Heart left ventricle (tissue), 13 donors: ENCODE data around the gene INTS2.

Source experiments
- CTCF ChIP-seq, 12 donors: fragments of 200-600 bp; sonication (generic) in 4 of 12; IDR thresholded peaks; one replicate each; pipeline versions ENCODE4 v1.5.0 to v1.8.0; 2018 to 2022; ENCODE audit warnings: antibody characterized with exemption in 12 of 12, mild to moderate bottlenecking in 5 of 12
- POLR2A ChIP-seq, 2 donors: fragments of 450-650 bp; IDR thresholded peaks; one replicate each; pipeline ENCODE4 v1.6.1; 2017; ENCODE audit warnings: antibody characterized with exemption in 2 of 2, mild to moderate bottlenecking in 2 of 2, moderate library complexity in 2 of 2
- donor health status: ischemic (EF 13 %, LVEDD 7.1; RV severe dilation, severe dysfunction).
- donor health status: DM: no; HTN: yes; CAD: no.
- donor health status: DM: no; HTN: no; CAD: no.
- donor health status: ischemic (EF 25% LVEDD 6.9; RV normal size, moderate dysfunction).
- donor health status: ischemic (EF 25% LVEDD 5.7; RV mildly dilated, moderate dysfunction).
- donor health status: ischemic (EF 35%, LVEDD 5.7; RV mildly dilated, moderate dysfunction).
- donor health status: nonischemic (EF 11% LVEDD 7.7; RV severe dilation, severe dysfunction).
- donor health status: DM: yes; HTN: yes; CAD: no.
- donor health status: PGD.
- donor health status: ischemic (EF 29% LVEDD 5.4; RV normal size, mild dysfunction).
- donor health status: nonischemic (EF 23%, LVEDD 6.1; RV moderate dilation, normal function).

GRCh38 chr17:61897548-61898180 is 30.1 kb downstream of the INTS2 start:
- TF ChIP-seq POLR2A (IDR thresholded peaks at IDR 0.05) (no peak), CTCF (IDR thresholded peaks at IDR 0.05) (no peak)
